ENCODE data around the gene MAB21L3. TPM values are rescaled to one million over a fixed set of nuclear protein-coding genes. Genes with fewer than 3 reads are reported as not detected.
A peak's percentile ranks its signal among the peaks of the same experiment; 100 is the strongest.

Gene MAB21L3
- total RNA-seq, 1 experiment from 2014 or later: not detected

DNA sequence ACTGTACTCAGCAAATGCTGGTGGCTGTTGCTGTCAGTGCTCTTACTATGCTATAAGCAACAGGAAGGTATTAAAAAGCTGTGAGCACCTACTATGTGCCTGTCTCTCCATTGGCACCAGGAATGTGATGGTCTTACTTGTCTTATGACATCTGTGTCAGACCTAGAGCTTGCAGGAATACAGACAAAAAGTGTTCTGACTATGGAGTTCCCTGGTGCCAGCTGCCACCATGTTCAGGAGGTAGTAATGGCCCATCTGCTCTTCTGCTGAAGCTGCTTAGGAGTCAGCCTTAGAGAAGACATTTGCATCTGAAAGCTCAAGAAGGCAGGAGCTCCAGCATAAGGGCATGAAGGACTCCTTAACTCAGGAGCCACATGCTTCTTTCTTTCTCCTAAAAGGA, 52.3 kb downstream of the MAB21L3 start:
- DNase-seq (ENCODE audit: extremely low read depth, low read depth): no peak

DNA sequence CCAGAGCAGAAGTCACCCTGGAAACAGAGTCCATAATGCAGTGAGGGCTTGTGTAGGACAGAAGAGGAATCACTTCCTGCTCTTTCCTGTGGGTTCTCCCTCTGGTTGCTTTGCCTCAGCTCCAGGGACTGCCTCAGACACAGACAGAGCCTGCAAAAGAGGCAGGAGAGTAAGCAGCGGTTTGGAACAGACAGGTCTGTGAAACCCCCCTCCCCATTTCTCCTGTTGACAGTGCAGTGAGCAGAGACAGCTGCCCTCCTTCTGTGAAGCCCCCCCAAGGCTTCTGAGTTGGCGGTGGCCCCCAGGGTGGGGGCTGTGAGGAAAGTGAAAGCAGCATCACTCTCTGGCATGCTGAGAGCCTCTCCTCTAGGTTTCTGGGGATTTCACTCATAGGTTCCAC, 53.0 kb downstream of the MAB21L3 start:
- no peak for DNase-seq (ENCODE audit: extremely low read depth, low read depth)

DNA sequence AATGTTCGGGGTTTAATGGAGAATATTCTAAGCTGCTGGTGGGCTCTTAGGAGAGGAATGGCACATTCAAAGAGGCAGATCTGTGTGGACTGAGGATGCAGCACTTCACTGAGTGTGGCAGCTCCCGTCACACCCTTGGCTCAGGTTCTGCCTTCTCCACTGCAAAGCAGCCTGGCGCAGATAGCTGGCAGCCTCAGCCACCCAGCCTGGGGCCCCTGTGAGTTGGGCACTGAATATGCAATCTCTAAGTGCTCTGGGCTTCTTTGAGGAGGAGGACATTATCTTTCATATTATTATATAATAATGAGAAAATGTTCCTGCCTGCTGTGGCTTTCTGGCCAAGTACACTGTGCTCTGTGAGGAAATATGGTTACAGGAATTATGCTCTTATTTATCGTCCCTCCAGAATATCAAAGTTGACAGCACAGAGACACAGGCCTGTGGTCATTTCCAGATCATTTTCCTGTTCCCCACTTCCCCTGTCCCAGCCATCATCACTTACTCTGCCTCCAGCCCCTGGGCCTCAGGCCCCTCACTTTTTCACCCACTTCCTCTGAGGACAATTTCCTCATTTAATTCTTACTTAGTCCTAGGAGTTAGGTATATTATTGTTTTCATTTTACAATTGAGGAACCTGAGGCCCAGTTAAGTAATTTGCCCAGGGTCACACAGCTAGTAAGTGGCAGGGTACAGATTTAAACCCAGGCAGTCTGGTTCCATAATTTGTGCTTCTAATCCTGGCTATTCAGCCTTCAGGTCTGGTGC, 53.6 kb downstream of the MAB21L3 start:
- DNase-seq (ENCODE audit: extremely low read depth, low read depth): no peak

DNA sequence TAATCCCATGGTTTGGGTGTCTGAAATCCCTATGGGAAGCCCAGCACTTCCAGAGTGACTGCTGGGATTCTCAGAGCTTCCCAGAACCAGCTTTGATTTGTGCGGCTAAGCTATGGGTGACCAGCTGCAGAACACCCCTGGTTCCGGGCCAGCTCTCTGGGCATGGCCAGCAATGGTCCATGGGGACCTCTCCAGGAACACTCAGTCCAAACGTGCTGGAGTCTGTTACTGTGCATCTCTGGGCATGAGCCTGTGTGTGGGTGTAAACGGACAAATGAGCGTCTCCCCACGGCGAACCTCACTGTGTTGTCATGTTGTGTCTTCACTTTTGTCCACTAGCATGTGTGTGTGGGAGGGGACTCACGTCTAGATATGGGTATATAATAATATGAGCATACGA, 54.4 kb downstream of the MAB21L3 start:
- DNase-seq (ENCODE audit: extremely low read depth, low read depth): no peak

DNA sequence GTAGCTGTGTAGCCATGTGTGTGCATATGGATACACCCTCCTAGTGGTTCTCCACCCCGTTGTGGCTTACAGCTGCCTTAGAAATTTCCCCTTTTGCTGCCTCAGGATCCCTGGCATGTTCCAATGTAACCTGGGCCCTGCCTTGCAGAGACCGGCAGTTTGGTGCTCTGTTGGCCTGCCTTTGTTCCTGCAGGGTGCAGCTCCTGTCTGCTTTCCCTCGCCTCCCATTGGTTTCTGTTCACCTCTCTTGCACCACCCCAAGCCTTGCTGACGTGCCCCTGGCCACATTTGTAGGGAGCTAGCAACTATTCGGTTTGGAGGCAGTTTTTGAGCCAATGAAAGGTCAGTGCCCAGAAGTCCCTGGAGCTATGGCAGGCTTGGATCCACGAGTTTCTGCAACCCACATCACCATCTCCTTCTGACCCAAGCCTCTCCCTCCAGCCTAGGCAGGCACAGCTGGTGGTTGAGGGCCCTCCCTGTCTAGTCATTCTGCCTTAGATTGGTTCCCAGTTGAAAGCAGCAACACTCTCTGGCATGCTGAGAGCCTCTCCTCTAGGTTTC, 54.9 kb downstream of the MAB21L3 start:
- no peak for DNase-seq (ENCODE audit: extremely low read depth, low read depth)

DNA sequence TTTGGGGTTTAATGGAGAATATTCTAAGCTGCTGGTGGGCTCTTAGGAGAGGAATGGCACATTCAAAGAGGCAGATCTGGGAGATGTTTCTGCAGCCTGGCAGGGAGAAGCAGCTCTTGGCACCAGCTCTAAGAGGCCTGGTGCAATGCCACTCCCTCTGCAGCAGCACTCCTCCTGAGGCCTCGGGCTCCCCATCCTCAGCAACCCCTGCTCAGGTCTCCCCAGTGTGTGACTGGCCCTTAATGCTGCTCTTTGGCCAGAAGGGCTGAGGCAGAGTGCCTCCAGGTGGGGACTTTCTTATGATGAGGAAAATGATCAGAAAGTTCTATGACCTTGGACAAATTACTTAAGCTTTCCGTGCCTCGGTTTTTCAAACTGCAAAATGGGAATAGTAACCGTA, 55.5 kb downstream of the MAB21L3 start:
- no peak for DNase-seq (ENCODE audit: extremely low read depth, low read depth)

DNA sequence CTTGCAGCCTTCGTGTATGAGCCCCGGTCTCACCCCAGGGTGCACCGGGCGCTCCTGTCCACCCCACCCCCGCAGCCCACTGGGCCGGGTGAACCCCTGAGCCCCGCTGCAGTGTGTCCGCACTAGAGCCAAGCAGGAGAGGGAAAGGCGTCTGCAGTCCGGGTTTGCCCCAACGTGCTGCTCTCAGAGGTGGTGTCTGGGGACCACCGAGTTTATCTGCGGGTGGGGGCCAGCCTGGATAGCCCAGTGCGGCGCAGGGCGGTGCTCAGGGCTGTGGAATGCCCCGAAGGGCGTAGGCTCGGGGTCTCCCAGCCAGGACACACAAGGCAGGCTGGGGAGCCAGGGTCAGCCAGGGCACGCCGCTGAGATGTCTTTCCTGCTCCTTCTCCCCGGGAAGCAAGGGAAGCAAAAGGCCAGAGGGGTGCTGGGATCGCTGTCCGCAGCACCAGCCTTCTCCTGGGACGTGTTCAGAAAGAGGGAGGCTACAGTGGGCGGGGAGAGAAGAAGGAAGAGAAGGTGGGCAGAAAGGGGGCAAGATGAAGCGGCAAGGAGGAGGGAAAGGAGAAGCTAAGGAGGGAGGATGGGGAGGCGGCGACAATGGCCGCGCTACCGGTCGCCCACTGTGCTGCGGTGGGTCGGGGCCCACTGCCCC, 56.6 kb downstream of the MAB21L3 start:
- no peak for DNase-seq (ENCODE audit: extremely low read depth, low read depth)

DNA sequence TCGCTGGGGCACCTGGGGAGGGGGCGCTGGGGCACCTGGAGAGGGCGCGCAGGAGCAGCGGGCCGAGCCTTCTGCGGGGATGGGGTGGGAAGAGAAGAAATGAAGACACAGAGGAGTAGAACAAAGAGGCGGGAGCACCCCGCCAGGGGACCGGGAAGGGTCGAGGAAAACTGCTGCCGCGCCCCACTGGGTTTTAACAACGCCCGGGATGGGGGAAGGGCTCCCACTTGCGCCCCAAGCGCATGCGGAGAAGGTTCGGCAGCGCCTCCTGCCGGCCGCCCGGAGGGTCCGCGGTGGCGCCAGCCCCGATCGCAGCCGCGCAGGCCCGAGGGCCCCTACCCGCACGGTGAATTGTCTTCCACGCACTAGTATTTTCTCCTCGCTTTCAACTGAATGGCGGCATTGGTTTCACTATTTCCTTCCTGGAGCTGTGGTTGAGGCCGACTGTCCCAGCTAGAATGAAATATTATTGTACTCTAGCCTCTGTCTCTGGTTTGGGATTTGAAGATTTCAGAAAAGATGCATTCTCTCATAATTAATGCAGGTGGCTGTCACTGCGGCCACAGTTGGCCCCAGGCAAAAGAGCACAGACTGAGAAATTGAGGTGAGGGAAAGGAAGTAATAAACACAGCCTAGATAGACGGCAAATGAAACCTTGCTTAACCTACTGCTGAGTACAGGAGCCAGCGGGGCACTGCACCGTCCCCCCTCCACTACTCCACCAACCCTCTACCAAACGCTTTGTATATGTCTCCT, 57.3 kb downstream of the MAB21L3 start:
- DNase-seq (ENCODE audit: extremely low read depth, low read depth): peak; percentile 39

DNA sequence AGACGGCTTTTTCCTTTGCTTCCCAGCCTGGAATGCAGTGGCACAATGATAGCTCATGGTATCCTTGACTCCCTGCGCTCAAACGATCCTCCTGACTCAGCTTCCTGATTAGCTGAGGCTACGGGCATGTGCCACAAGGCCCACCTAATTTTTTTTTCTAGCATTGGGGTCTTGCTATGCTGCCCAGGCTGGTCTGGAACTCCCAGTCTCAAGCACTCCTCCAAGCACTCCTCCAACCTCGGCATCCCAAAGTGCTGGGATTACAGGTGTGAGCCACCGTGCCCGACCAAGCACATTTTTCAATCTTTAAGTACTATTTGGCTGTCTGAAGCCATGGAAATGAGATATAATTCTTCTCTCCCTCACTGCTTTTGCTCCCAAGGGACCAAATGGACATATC, 58.7 kb downstream of the MAB21L3 start:
- DNase-seq (ENCODE audit: extremely low read depth, low read depth): no peak

DNA sequence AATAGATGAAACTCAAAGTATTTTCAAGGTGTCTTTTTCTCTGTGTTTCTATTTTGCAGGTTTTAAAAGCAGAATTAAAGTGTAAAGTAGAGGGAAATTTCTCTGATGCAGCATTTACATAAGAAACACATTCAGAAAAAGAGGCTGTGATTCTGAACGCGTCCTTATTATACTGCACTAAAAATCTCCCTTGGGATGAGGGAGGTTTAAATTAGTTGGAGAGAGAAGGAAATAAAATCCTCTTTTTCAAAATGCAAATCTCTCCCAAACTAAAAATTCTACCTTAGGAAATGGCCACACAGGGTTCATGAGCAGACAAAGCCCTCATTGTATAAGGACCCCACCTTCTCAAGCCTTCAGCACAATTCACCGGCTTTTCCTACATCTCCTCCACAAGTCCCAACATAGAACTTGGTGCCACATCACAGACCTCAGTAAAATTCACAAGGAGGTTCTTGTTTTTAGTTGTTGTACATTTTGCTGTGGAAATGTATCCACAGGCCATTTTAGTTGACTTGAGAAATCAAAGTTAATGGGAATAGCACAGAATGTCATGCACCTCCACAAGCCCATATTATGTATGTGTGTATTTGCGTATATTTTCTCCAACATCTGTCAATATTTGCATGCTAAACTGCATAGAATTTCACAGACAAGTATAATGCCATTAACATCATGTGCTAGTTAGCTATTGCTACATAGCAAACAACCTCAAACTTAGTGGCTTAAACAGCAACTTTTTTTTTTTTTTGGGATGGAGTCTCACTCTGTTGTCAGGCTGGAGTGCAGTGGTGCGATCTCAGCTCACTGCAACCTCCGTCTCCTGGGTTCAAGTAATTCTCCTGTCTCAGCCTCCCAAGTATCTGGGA, 59.8 kb downstream of the MAB21L3 start:
- DNase-seq (ENCODE audit: extremely low read depth, low read depth): no peak

DNA sequence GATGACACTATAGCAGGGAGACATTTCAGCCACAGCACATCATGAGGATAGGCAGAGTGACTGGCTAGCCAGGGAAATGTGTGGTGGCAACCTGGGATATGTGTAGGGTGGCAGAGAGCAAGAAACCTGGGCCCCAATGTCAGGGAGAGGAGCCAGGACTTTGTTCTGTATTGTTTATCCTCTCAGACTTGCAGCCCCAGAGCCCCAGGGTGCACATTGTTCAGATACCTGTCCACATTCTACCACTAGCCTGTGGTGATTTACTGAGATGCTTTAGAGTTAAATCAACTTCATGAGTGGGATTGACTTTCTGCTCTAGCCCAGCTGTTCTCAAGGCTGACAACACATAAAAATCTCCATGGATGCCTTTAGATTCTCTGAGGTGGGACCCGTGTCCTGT, 61.5 kb downstream of the MAB21L3 start:
- DNase-seq (ENCODE audit: extremely low read depth, low read depth): no peak

DNA sequence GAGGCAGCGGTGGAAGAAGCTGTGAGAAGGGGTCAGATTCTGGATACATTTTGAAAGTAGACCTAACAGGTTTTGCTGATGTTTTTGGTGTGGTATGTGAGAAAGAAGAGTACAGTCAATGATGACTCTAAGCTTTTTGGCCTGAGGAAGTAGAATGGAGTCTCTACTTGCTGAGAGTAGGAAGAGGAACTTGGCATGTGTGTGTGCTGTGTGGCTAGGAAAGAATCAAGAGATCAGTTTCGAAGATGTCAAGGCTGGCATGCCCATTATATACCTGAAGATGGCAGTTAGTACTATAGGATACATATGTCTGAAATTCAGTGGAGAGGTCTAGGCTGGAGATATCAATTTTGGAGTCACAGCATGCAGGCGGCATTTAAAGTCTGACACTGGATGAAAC, 64.4 kb downstream of the MAB21L3 start:
- DNase-seq (ENCODE audit: extremely low read depth, low read depth): no peak

DNA sequence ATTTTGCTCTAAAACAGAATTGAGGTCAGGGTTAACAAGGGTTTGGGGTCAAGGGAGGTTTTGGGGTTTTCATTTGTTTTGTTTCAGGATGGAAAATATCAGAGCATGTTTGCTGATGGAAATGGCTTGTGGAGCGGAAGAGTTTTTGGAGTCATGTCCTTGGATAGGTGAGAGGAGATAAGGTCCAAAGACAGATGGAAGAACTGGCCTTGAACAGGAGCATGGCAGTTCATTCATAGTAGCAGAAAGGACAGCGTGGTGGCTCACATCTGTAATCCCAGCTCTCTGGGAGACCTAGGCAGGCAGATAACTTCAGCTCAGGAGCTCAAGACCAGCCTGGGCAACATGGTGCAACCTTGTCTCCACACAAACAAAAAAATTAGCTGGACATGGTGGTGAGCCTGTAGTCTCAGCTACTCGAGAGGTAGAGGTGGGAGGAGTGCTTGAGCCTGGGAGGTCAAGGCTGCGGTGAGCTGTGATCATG, 65.1 kb downstream of the MAB21L3 start:
- no peak for DNase-seq (ENCODE audit: extremely low read depth, low read depth)

DNA sequence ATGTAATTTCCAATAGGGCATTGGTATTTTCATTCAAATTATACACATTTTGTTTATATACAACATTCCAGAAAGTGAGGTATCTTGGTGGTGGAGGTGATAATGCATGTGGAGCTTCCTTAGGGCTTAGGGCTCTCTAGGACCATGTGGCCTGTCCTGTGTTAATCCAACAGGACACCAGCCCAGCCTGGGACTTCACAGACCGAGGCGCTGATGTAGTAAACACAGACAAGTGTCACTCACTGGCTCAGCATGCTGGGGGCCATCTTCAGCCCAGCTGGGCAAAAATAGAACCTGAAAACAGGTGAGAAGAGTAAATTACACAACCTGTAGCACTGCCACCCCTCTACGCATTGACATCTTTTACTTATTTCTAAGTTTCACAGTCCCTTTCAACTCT, 66.7 kb downstream of the MAB21L3 start:
- no peak for DNase-seq (ENCODE audit: extremely low read depth, low read depth)

DNA sequence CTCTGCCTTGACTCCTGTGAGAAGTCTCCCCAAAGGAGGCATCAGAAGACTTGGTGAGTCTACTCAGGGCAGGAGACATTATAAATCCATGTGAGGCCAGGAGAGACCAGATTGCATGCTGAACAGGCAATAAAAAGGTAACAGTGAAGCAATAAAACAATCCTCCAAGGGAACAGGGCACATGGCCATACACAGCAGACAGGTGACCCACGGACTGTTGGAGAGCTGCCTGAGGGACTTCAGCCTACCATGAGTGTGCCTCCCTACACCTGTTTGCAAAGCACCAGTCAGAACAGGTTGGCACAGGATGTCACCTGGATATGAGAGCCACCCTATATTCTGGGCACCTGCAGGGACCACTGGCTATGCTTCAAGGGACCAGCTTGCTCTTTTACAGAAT, 67.6 kb downstream of the MAB21L3 start:
- DNase-seq (ENCODE audit: extremely low read depth, low read depth): no peak

DNA sequence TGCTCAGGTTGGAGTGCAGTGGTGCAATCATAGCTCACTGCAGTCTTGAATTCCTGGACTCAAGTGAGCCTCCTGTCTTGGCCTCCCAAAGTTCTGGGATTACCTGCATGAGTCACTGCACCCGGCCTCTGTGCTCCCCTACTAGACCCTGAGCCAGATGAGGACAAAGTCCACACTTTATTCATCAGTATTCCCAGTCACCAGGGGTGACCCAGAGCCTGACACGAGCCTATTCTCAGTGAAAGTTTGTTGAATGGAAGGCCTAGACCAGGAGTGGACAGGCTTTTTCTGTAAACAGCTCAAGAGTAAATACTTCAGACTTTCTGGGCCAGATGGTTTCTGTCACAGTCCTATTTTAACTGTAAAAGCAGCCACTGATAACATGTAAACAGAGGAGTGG, 68.2 kb downstream of the MAB21L3 start:
- DNase-seq (ENCODE audit: extremely low read depth, low read depth): no peak

DNA sequence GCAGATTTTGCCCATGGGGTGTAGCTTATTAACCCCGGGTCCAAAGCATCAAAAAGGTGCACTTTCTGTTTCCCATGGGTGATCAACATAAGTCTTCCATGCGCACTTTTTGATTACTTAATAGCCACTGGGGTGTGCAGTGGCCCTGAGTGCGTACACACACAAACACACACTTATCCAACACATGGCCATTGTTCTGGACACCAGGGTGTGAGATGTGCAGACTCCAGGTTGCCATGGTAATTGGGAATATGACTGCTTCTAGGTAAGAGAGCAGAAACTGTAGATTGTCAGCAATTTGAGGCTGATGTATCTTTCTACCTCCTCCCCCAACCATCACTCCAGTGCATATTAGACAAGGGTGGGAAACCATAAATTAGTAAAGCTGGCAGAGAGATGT, 68.8 kb downstream of the MAB21L3 start:
- DNase-seq (ENCODE audit: extremely low read depth, low read depth): no peak

DNA sequence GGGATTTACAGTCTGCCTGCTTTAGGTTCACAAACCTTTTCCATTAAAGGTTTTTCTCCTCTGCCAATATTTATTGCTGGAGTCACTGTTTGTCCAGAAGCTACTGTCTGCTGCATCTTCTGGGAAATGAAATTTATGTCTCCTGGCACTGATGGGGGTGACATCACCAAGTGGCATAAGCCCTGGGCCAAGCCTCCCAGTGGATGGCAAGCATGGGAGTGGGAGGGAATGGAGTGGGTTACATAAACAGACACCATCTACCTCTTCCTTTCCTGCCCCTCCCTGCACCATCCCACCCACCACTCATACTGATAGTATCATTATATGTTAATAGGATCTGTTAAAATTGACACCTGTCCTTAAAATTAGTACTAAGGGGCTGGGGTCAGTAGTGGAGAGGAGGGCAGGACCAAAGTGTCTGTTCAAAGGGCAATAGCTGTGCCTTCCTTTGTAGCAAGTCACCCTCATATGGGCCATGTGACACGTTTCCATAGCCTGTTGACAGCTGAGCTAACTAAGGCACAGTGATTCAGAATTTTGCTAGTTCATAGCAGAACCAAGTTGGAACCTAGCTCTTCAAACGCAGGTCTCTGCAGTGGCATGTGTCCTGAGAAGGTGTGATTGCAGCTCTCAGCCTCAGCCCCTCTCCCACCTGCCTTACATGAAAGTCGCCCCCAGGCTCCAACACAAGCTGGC, 71.0 kb downstream of the MAB21L3 start:
- no peak for DNase-seq (ENCODE audit: extremely low read depth, low read depth)

All from NCI-H460 (cell line).